NCI-H2029 (cell line): ENCODE data around the gene TEF.
A peak's percentile ranks its signal among the peaks of the same experiment; 100 is the strongest.
"Not testable (repeated sequence)": the region's sequence is repeated elsewhere in the genome, so short reads cannot be mapped to it uniquely, and the experiment has no call there.

ENCODE experiments used
- DNase-seq: peaks from one replicate; lab custom pipeline; 2025; lab: John Stamatoyannopoulos, UW

TEF gene

DNA sequence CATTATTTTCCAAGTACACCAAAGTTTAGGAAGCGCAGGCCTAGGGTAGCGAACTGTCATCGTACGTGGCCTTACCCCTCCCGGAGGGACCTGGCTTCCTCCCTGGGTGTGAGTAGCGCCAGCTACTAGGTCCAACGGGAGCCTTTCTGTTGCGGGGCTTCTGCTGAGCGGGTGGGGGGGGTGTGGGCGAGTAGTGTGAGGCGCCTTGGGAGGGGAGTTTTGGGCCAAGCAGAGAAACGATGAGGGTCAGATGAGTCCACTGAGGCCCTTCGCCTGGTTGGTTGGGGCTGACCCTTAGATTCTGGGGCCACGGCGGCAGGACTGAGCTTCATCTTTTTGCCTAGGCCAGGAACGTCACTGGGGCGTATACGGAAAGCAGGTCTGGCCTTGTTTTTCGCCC is 868 bp downstream of the TEF start:
- no peak for DNase-seq

DNA sequence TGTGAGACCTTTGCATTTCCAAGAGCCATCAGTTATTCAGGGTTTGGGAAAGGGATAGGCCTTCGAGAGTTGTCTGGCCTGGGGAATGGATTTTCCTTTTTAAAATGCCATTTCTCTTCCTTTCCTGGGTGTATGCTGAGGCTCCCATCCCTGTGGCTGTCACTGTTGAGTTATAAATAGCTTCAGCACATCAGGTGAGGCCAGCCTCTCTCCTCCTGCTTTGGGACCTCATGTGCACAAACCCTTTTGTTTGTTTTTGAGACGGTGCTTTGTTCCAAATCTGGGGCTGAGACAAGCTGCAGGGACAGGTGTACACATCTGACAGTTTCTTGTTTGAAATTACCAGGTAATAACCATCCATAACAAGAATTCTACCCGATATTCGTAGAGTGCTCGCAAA is 1.3 kb downstream of the TEF start:
- DNase-seq = no peak

DNA sequence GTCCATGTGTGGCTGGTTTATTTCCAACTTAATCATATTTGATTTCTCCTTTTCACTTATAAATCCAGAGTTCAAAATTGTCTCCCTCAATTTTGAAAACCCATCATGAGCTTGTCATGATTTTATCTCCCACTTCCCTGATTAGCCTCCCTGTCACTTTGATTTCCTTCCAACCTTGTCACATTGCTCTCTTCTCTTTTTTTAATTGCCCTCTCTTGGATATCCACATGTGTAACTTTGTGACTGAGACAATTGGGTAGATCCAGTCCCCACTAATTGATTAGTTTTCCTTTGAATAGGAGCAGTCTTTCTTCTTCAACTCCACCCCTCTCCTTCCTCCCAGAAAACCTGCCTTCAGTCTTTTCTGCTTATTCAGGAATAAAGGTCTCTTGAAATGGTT is 2.4 kb downstream of the TEF start:
- DNase-seq = no peak

DNA sequence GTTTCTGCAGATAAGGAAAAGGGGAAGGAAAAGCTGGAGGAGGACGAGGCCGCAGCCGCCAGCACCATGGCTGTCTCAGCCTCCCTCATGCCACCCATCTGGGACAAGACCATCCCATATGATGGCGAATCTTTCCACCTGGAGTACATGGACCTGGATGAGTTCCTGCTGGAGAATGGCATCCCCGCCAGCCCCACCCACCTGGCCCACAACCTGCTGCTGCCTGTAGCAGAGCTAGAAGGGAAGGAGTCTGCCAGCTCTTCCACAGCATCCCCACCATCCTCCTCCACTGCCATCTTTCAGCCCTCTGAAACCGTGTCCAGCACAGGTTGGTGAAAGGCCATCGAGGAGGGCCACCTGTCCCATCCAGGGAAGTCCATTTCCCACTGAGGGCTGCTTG is 5.6 kb downstream of the TEF start:
- DNase-seq = no peak

DNA sequence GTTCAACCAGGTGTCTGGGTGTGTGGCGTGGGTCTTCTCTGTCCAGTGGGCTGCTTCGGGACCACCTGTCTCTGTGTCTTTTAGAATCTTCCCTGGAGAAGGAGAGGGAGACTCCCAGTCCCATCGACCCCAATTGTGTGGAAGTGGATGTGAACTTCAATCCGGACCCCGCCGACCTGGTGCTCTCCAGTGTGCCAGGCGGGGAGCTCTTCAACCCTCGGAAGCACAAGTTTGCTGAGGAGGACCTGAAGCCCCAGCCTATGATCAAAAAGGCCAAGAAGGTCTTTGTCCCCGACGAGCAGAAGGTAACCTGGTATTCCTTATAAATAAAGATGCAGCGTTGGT is 12.2 kb downstream of the TEF start:
- no peak for DNase-seq

DNA sequence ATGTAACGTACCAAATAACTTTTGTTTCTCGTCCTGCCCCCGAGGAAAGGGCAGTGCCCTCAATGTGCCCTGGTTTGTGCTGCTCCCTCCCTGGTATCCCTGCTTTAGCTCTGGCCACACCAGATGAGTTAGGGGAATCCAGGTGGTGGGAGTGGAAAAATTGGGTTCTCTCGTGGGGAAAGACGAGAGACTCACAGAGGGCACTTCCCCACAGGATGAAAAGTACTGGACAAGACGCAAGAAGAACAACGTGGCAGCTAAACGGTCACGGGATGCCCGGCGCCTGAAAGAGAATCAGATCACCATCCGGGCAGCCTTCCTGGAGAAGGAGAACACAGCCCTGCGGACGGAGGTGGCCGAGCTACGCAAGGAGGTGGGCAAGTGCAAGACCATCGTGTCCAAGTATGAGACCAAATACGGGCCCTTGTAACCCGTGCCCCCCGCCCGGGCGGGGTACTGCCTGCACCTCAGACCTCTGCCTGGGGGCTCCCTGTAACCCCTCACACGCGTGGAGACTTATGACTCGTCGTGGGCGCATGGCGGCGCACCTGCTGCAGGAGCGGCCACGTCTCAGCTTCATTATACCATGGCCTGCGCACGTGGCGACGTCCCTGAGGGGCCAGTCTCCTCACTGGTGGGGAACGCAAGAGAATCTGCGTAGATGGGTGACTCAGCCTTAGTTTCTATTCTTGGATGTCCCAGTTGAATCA is 13.9 kb downstream of the TEF start:
- no peak for DNase-seq

DNA sequence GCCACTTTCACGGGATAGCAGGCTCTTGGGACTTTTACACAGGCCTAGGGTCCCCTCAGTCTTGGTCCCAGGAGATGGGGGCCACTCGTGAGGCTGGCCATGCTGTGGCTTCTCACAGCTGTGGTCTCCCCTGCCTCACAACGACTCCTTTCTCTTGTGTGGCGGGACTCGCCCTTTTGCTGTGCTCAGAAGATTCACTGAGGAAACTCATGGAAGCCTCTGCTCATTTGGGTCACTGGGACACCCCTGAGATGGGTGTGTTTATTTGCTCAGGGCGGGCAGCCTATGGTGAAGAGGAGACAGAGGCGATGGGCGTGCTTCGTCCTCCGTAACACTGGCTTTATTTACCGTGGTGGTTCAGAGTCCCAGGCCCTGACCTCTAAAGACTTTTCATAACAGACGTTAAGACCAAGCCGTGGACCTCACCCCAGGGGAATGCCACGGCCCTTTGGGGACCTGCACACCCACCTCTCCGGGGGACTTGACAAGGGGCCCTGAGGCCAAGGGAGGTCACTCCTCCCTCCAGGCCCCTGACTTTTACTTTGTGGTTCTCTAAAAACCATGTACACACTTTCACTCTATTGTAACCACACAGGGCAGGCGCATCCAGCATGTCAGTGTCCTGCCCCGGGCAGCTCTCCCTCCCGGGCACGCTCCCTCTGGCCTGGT is 15.5 kb downstream of the TEF start:
- DNase-seq = no peak

DNA sequence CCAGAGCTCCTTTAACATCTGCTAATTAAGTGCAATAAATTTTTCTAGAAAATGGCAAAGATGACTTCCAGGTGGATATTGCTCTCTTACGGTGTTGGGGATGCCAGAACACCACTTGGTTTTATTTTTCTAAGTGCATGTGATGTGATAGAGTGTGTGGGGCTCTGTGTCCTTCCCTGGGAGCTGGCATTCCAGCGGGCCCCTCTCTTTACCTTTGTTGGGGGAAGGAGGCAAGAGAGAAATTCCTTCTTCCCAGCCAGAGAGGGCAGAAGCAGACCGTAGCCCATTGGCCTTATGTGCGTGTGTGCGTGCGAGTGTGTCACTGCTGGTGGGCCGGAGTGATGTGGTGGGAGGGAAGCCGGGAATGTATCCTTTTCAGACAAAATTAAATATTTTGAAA is 17.2 kb downstream of the TEF start:
- DNase-seq = no peak

DNA sequence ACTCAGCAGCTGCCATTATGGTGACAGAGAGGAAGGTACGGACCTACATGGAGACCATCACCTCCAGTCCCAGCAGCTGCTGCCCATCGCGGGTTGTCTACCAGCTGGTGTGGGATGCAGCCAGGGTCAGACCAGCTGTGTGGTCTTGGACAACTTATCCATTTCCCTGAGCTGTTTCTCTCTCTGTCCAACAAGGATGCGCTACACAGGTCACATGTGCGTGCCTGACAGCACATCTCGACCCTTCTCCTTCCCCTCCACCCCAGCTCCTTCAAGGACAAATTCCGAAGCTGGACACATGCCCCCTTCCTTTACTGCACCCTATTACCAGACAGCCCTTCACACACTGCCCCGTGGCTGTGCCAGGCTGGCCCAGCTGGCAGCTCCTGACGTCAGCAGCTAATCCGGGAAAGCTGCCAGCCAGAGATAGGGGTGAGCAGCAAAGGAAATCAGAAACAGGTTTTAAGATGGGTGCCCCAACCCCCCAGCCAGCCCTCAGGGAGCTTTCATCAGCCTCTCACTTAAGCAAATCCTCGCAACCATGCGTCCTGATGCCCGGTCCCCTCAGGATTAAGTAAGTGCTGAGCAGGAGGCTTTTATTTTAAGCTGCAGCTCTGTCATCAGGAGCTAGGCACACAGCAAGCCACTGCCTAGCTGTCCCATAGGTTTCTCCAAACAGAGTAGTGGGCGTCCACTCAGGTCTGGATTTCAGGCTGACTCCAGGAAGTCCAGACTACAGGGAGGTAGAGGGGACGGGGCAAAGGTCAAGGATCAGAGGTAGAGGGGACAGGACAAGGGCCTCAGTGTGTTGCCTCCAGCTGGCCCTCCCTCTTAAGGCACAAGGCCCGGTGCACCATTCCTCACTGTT is 20.3 kb downstream of the TEF start:
- DNase-seq = no peak

DNA sequence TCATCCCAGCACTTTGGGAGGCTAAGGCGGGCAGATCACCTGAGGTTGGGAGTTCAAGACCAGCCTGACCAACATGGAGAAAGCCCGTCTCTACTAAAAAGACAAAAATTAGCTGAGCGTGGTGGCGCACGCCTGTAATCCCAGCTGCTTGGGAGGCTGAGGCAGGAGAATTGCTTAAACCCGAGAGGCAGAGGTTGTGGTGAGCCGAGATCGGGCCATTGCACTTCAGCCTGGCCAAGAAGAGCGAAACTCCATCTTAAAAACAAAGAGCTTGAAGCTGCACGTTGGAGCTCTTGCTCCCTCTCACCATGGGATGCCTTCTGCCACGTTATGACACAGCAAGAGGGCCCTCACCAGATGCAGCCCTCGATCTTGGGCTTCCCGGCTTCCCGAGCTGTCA is 21.1 kb downstream of the TEF start:
- DNase-seq = not testable (repeated sequence)

DNA sequence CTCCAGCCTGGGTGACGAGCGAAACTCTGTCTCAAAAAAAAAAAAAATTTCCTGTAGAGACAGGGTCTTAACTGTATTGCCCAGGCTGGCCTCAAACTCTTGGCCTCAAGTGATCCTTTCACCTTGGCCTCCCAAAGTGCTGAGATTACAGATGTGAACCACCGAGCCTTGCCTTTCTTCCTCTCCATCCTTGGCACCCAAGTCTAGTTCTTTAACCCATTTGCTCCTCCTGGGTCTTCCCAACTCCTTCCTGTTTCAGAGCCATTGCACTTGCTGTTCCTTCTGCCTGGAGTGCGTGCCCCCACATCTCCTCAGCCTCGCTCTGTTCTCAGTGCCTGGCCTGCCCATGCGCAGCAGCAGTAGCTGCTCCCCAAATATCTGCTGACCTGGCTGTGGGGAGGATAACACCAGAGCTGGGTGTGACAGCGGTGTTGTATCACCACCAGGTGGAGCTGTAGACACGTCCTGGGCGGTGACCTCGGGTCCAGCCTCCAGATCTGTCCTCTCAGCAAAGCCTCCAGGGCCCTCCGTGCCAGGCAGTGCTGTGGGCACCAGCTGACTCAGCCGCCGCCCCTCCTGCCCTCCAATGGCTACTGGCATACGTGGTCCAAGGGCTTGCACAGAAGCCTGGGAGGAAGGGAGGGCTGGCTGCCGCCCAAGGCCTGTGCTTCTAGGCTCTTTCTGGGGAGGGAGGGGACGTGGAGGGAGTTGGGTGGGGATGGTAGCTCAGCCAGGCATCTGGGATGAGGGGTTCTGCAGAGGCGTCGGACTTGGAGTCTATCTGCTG is 22.0 kb downstream of the TEF start:
- peak; percentile 82 for DNase-seq

DNA sequence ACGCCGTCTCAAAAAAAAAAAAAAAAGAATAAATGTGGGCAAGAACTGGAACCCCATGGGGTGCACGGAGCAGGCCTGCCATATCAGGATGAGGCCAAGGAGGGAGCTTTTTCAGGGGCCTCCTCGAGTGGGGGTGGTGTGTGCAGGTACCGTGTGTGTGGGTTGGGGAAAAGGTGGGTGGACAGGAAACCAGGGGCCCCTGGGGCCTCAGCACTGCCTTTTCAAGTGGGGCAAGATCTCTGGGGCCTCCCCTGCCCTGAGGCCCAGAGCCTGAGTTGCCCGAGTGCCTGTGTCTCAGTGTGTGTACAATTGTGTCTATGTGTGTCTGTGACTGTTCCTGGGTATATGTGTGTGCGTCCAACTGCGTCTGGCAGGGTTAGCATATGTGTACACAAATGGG is 23.8 kb downstream of the TEF start:
- no peak for DNase-seq

DNA sequence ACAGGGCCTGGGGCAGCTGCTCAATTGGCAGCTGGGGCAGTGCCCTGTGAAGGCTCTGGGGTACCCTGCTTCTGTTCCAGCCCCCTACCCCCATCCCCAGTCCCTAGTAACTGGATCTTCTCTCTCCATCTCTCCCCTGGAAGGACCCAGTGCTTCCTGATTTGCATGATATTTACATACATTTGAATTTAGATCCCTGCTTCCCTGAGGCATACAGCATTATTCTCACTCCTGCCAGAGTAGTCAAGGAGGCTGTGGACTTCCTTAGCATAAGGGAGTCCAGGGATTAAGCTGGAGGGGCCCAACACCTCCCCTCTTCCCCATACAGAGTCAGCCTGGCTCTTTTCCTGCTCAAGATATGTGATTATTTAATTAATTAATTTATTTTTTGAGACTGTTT is 24.7 kb downstream of the TEF start:
- DNase-seq = no peak

DNA sequence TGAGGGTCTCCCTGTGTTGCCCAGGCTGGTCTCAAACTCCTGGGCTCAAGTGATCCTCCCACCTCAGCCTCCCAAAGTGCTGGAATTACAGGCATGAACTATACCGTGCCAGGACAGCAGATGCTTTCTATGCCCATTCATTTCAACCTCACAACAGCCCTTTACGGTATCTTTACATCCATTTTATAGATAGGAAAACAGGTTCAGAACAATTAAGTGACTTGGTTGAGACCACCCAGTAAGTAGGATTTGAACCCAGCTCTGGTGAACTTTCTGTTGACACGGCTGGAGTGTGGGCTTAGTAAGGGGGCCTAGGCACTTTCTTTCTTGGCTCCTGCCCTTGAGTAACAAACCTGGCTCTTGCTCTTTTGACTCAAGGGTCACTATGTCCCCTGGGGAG is 25.7 kb downstream of the TEF start:
- DNase-seq = no peak

DNA sequence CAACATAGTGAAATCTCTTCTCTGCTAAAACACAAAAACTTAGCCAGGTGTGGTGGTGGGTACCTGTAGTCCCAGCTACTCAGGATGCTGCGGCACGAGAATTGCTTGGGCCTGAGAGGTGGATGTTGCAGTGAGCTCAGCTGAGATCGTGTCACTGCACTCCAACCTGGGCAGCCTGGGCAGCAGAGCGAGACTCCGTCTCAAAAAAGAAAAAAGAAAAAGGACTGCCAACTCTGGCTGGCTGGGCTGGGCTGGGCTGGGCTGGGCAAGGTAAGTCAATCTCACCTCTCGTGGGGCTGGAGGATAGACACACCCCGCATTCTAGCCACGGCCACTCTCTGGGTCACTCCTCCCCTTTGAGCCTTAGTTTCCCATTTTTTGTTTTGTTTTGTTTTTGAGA is 26.9 kb downstream of the TEF start:
- DNase-seq = no peak

DNA sequence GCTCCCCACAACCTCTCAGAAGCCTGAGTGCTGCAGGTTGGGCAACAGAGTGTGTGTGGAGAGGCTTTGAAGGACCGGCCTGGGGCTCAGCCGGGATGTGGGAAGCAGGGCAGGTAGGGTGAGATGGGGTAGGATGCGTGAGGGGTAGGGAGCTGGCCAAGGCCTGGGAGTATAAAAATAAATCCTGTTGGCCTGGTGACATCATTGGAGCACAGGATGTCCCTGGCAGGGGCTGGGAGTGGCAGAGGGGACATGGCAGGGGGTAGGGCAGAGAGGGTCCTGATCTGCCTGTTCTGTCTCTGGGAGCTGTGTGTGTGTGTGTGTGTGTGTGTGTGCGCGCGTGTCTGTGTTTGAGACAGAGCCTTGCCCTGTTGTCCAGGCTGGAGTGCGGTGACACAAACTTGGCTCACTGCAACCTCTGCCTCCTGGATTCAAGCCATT is 28.6 kb downstream of the TEF start:
- DNase-seq = no peak

DNA sequence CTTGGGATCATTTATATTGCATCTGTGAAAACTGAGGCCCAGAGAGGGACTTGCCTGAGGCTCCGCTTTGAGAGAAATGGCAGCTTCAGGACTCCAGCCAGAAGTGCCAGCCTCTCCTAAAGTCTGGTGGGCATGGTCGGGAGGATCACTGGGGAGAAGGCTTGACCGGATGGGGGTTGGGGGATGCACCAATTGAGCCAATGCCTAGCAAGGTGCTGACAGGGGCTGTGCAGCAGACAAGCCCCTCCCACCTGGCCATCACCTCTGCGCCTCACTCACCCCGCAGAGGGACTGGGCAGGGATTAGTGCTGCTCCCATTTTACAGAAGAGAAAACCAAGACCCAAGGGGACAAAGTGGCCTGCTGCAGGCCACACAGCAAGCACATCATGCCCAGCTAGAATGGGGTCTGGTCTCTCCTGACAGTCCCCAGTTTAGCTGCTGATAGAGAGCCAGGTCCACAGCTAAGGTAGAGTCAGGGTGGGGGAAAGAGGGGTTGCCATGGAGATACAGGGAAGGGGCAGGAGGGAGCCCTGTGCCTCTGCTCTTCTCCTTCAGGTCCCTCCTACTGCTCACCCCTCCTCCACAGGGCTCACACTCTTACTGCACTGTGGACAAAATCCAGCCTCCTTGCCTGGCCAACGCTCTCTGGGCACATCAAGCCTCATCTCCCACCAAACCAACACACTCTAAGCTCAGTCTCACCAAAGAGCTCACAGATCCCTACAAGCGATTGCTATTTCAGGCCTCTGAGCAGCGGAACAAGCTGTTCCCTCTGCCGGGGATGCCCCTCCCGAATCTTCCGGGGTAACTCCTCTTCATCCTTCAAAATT is 29.5 kb downstream of the TEF start:
- no peak for DNase-seq

DNA sequence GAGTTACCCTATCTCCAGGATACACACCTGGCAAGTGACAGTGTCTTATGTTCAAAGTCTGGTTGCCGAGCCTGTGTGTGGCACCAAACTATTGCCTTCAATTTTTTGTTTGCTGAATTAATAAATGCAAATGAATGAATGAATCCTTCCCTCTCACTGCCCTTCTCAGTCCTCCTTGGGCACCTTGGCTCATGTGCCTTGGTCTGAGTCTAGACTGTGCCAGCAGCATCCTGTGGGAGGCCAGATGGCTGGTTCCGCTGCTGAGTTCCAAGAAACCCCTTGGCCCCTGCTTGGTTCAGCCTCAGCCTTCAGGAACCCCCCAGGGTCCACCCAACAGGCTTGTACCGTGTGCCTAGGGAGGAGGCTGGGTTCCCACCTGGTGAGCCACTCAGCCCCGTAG is 33.8 kb downstream of the TEF start:
- DNase-seq = no peak

DNA sequence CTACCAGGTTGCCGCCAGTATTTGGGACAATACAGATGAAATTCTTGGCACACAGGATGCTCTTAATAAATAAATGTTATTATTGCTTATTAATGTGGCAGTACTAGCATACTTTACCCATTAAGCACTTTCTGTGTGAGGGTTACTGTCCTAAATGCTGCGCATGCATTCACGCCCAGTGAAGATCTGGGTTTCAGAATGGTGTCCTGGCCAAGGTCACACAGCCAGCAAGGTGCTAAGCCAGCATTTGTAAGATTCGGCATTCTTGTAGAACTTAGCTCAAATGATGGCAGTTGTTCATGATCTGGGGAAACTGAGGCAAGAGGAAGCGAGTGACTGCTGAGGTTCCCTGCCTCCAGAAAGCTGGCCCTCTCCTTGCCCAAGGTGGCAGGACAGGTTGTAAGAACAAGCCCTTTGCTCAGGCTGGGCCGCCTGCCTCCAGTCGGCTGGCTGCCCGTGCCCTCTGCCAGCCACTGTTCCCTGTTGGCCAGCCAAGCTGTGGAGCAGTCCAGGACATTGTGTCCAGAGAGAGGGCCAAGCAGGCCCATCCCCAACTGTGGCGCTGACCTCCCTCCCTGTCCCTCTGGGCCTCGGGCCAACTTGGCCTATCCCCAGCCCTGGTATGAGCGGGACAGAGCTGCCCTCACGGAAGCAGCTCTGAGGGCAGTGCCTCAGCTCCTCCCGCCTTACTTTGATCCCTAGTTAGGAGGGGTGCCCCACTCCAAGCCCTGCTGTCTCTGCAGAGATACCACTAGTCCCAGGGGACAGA is 36.1 kb downstream of the TEF start:
- no peak for DNase-seq

DNA sequence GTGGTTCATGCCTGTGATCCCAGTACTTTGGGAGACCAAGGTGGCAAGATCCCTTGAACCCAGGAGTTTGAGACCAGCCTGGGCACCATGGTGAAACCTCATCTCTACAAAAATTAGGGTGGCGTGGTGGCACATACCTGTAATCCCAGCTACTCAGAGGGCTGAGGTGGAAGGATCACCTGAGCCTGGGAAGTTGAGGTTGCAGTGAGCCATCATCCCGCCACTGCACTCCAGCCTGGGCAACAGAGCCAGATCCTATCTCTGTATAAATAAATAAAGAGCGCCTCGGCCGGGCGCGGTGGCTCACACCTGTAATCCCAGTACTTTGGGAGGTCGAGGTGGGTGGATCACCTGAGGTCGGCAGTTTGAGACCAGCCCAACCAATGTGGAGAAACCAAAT is 37.0 kb downstream of the TEF start:
- DNase-seq = no peak
